GM12872 (cell line): ENCODE data around the gene SERPINA1.

Experiments used
- CTCF ChIP-seq: IDR thresholded peaks from 3 replicates; pipeline ENCODE4 v1.5.1; 2011; ENCODE audit warnings: low read depth, mild to moderate bottlenecking, low read length, moderate library complexity; ENCODE audit not compliant: insufficient read depth

Gene SERPINA1

GRCh38 chr14:94332063-94332583 lies 56.3 kb downstream of the SERPINA1 start:
- no peak for TF ChIP-seq CTCF

- TF ChIP-seq CTCF: no peak
These were observed 56.9 kb downstream of the SERPINA1 start for GRCh38 chr14:94331462-94331861.

GRCh38 chr14:94330857-94331256 lies 57.5 kb downstream of the SERPINA1 start:
- no peak for TF ChIP-seq CTCF

GRCh38 chr14:94330432-94330831 lies 58.0 kb downstream of the SERPINA1 start:
- no peak for TF ChIP-seq CTCF

GRCh38 chr14:94329857-94330256 lies 58.5 kb downstream of the SERPINA1 start:
- TF ChIP-seq CTCF: no peak

- TF ChIP-seq CTCF: no peak
These were observed 60.2 kb downstream of the SERPINA1 start for GRCh38 chr14:94328196-94328595.
